Measurements from ENCODE around the gene AANAT.

DNA sequence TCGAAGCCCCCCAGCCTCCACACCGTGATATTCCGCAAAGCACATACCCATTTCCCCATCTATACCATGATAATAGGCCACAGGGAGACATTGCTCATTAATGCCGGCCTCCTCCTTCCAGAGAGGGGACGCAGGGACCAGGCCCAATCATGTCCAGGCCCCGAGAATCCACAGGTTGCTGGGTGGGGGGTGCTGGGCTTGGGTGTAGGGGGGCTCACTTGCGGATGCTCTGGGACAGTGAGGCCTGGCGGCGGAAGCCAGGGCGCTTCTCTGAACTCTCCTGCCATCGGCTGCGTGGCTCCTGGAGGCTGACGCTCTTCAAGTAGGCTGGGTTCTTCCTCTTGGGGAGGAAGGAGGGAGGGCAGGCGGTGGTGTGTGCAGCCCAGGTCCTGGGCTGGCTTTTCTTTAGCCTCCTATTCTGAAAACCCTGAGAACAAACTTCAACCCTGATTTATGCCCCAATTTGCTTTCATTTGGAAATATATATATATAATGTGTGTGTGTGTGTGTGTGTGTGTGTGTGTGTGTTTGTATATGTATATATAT, 12.2 kb downstream of the AANAT start:
- TF ChIP-seq EZH2 (IDR thresholded peaks at IDR 0.05; ENCODE audit: insufficient read depth, poor library complexity, severe bottlenecking) (no peak), EZH2phosphoT487 (IDR thresholded peaks at IDR 0.05; ENCODE audit: insufficient read depth, low read depth) (no peak)

Data from GM23248 (cell line).